GM12878 (cell line): ENCODE data around the gene STX3.

Source experiments
- CBFB ChIP-seq: IDR thresholded peaks from 2 replicates; pipeline ENCODE4 v1.6.1; 2016; ENCODE audit warnings: antibody characterized with exemption, low read depth
- TF ChIP-seq, protein P1 (sequence below): fragments of 450-650 bp; formaldehyde crosslinking; IDR thresholded peaks from 2 replicates; pipeline ENCODE4 v1.4.0; 2020; ENCODE audit warnings: mild to moderate bottlenecking, moderate library complexity
- TF ChIP-seq, protein P2 (sequence below): fragments of 450-650 bp; formaldehyde crosslinking; IDR thresholded peaks from 2 replicates; pipeline ENCODE4 v1.5.0; 2022; ENCODE audit warnings: mild to moderate bottlenecking, missing genetic modification characterization

GRCh38 chr11:59770869-59771268 is 15.7 kb downstream of the STX3 start:
- no peak for TF ChIP-seq CBFB
- TF ChIP-seq, protein P1, sequence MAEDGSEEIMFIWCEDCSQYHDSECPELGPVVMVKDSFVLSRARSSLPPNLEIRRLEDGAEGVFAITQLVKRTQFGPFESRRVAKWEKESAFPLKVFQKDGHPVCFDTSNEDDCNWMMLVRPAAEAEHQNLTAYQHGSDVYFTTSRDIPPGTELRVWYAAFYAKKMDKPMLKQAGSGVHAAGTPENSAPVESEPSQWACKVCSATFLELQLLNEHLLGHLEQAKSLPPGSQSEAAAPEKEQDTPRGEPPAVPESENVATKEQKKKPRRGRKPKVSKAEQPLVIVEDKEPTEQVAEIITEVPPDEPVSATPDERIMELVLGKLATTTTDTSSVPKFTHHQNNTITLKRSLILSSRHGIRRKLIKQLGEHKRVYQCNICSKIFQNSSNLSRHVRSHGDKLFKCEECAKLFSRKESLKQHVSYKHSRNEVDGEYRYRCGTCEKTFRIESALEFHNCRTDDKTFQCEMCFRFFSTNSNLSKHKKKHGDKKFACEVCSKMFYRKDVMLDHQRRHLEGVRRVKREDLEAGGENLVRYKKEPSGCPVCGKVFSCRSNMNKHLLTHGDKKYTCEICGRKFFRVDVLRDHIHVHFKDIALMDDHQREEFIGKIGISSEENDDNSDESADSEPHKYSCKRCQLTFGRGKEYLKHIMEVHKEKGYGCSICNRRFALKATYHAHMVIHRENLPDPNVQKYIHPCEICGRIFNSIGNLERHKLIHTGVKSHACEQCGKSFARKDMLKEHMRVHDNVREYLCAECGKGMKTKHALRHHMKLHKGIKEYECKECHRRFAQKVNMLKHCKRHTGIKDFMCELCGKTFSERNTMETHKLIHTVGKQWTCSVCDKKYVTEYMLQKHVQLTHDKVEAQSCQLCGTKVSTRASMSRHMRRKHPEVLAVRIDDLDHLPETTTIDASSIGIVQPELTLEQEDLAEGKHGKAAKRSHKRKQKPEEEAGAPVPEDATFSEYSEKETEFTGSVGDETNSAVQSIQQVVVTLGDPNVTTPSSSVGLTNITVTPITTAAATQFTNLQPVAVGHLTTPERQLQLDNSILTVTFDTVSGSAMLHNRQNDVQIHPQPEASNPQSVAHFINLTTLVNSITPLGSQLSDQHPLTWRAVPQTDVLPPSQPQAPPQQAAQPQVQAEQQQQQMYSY = no peak
- TF ChIP-seq, protein P2, sequence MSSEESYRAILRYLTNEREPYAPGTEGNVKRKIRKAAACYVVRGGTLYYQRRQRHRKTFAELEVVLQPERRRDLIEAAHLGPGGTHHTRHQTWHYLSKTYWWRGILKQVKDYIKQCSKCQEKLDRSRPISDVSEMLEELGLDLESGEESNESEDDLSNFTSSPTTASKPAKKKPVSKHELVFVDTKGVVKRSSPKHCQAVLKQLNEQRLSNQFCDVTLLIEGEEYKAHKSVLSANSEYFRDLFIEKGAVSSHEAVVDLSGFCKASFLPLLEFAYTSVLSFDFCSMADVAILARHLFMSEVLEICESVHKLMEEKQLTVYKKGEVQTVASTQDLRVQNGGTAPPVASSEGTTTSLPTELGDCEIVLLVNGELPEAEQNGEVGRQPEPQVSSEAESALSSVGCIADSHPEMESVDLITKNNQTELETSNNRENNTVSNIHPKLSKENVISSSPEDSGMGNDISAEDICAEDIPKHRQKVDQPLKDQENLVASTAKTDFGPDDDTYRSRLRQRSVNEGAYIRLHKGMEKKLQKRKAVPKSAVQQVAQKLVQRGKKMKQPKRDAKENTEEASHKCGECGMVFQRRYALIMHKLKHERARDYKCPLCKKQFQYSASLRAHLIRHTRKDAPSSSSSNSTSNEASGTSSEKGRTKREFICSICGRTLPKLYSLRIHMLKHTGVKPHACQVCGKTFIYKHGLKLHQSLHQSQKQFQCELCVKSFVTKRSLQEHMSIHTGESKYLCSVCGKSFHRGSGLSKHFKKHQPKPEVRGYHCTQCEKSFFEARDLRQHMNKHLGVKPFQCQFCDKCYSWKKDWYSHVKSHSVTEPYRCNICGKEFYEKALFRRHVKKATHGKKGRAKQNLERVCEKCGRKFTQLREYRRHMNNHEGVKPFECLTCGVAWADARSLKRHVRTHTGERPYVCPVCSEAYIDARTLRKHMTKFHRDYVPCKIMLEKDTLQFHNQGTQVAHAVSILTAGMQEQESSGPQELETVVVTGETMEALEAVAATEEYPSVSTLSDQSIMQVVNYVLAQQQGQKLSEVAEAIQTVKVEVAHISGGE (CRISPR knock-in tag) = no peak
